Measurements from ENCODE around the gene C1orf21.

C1orf21 gene

GRCh38 chr1:184392779-184393522 is 6.1 kb downstream of the C1orf21 start:
- H3K27ac ChIP-seq: no peak overlapping the region
- TF ChIP-seq CTCF (conservative IDR thresholded peaks at IDR 0.05): no peak

- no peak for TF ChIP-seq CTCF (conservative IDR thresholded peaks at IDR 0.05)
Observed at GRCh38 chr1:184393962-184394361, 7.1 kb downstream of the C1orf21 start.

GRCh38 chr1:184395370-184395769 is 8.5 kb downstream of the C1orf21 start:
- no peak overlapping the region for H3K27ac ChIP-seq
- no peak for TF ChIP-seq CTCF (conservative IDR thresholded peaks at IDR 0.05)

More at GRCh38 chr1:184393962-184394361, 7.1 kb downstream of the C1orf21 start:
- H3K27ac ChIP-seq: no peak overlapping the region

- H3K27ac ChIP-seq: no peak overlapping the region
- no peak for TF ChIP-seq CTCF (conservative IDR thresholded peaks at IDR 0.05)
Observed at GRCh38 chr1:184395937-184396480, 9.2 kb downstream of the C1orf21 start.

GRCh38 chr1:184399192-184399847 is 12.5 kb downstream of the C1orf21 start:
- no peak for TF ChIP-seq CTCF (conservative IDR thresholded peaks at IDR 0.05)

GRCh38 chr1:184403961-184404726 is 17.3 kb downstream of the C1orf21 start:
- no peak overlapping the region for H3K27ac ChIP-seq
- TF ChIP-seq CTCF (conservative IDR thresholded peaks at IDR 0.05): no peak

More at GRCh38 chr1:184399192-184399847, 12.5 kb downstream of the C1orf21 start:
- H3K27ac ChIP-seq: no peak overlapping the region

DNA sequence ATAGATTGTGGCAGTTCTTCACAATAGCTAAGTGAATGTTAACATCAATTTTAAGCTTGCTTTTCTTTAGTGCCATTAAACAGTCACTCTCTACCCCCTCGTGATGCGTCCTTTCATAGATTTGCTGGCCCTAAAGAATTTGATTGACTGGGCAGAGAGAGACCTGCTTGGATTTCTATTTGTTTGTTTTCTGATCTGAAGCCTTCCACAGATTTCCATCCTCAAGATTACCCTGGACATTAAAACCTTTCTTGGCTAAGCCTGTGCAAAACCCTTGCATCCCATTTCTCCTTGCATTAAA is 17.8 kb downstream of the C1orf21 start:
- no peak for TF ChIP-seq CTCF (conservative IDR thresholded peaks at IDR 0.05)
- H3K27ac ChIP-seq: peak overlapping the region; percentile 42; the same call in 1 of the 2 replicates
